K562 (cell line): ENCODE data around the gene PTPRT. TPM values are rescaled to one million over a fixed set of nuclear protein-coding genes. Genes with fewer than 3 reads are reported as not detected.

Source experiments
- ATAC-seq: fragments of 200-7000 bp; cut with Tn5 transposase; 3 replicates; pipeline ENCODE4 v1.9.1; 2020; ENCODE audit warnings: moderate library complexity
- BruUV-seq: library from RNA; stranded (reverse); fragments of 400-500 nt; replicated peaks from 2 replicates; lab custom pipeline; 2021; lab: Mats Ljungman, UMichigan
- CTCF ChIA-PET: fragments of 300-600 bp; formaldehyde crosslinking; extraction: SDS; loops from one replicate; lab custom pipeline; 2021; ENCODE audit warnings: low intra/inter-chr PET ratio; lab: Yijun Ruan, JAX
- POLR2A ChIA-PET: fragments of 300-600, 350-650 bp; sonication (Branson Sonifier 250); formaldehyde crosslinking; extraction: SDS; loops from one replicate; lab custom pipeline; 2021; ENCODE audit warnings: antibody characterized with exemption, inconsistent platforms; lab: Yijun Ruan, JAX
- DNase-seq, 4 experiments: peaks; one replicate each; pipeline versions ENCODE4 v3.0.0 to v3.0.0-alpha.2; 2011 to 2018; ENCODE audit warnings: low spot score in 3 of 4, mixed read lengths in 3 of 4; ENCODE audit errors: extremely low read depth in 1 of 4
- FAIRE-seq: peaks from 2 replicates; lab custom pipeline; 2011; peaks lifted over from hg19 to GRCh38; lab: Jason Lieb, UNC
- H2AFZ ChIP-seq: 2 replicates; pipeline ENCODE4 v1.6.0; 2011; ENCODE audit warnings: low read depth, low read length, control low read depth, inconsistent platforms
- H3K27ac ChIP-seq: fragments of 200-600 bp; 3 replicates; pipeline ENCODE4 v1.8.0; 2011; ENCODE audit warnings: low read depth, mild to moderate bottlenecking, control low read depth, inconsistent platforms, low read length, moderate library complexity, mixed read lengths; ENCODE audit errors: extremely low read depth
- H3K27me3 ChIP-seq, 2 experiments: fragments of 300-600 bp in 1 of 2; 2 replicates in 1 of 2; 3 replicates in 1 of 2; pipeline versions ENCODE4 v1.6.0 to v1.8.0; 2011; ENCODE audit warnings: inconsistent platforms in 2 of 2, low read length in 2 of 2, mild to moderate bottlenecking in 1 of 2, mixed read lengths in 1 of 2, moderate library complexity in 1 of 2; ENCODE audit not compliant: control insufficient read depth in 2 of 2, insufficient read depth in 2 of 2
- H3K36me3 ChIP-seq: fragments of 300-600 bp; 3 replicates; pipeline ENCODE4 v1.8.0; 2011; ENCODE audit warnings: mild to moderate bottlenecking, low read length, inconsistent platforms; ENCODE audit not compliant: control insufficient read depth, insufficient read depth
- H3K4me1 ChIP-seq, 2 experiments: fragments of 200-600 bp in 1 of 2; replicated peaks in 1 of 2; 2 replicates in 1 of 2; 3 replicates in 1 of 2; pipeline versions ENCODE4 v1.5.1 to v1.8.0; 2011; ENCODE audit warnings: inconsistent platforms in 2 of 2, low read length in 2 of 2, mild to moderate bottlenecking in 1 of 2, mixed read lengths in 1 of 2, moderate library complexity in 1 of 2; ENCODE audit not compliant: control insufficient read depth in 2 of 2, insufficient read depth in 2 of 2
- H3K4me2 ChIP-seq: 2 replicates; pipeline ENCODE4 v1.6.1; 2011; ENCODE audit warnings: low read length, control low read depth, inconsistent platforms, mixed read lengths; ENCODE audit not compliant: insufficient read depth
- H3K4me3 ChIP-seq: fragments of 200-600 bp; sonication (generic), shearing (Covaris generic); 2 replicates; pipeline ENCODE4 v1.5.1; 2016; ENCODE audit warnings: control low read depth, inconsistent platforms
- H3K79me2 ChIP-seq: fragments of 200-600 bp; 3 replicates; pipeline ENCODE4 v1.8.0; 2011; ENCODE audit warnings: low read length, inconsistent platforms; ENCODE audit not compliant: control insufficient read depth, insufficient read depth
- H3K9ac ChIP-seq, 2 experiments: 2 replicates each; pipeline versions ENCODE4 v1.6.0 to v1.6.1; 2011; ENCODE audit warnings: low read depth in 2 of 2, low read length in 2 of 2, control low read depth in 1 of 2, inconsistent platforms in 1 of 2, mild to moderate bottlenecking in 1 of 2, mixed read lengths in 1 of 2; ENCODE audit not compliant: insufficient read depth in 1 of 2
- H3K9me1 ChIP-seq: one replicate; pipeline ENCODE4 v1.6.0; 2011; ENCODE audit warnings: inconsistent platforms, mild to moderate bottlenecking, low read length, moderate library complexity; ENCODE audit not compliant: control insufficient read depth, insufficient read depth
- H3K9me3 ChIP-seq: replicated peaks from 2 replicates; pipeline ENCODE4 v1.5.1; 2011; ENCODE audit warnings: low read depth, low read length, inconsistent platforms; ENCODE audit not compliant: control insufficient read depth, insufficient read depth
- H4K20me1 ChIP-seq: replicated peaks from 2 replicates; pipeline ENCODE4 v1.6.1; 2011; ENCODE audit warnings: low read length, inconsistent platforms, mixed read lengths; ENCODE audit not compliant: control insufficient read depth, insufficient read depth
- ARID1B ChIP-seq: fragments of 450-650 bp; IDR thresholded peaks from 2 replicates; pipeline ENCODE4 v1.6.1; 2016; ENCODE audit warnings: antibody characterized with exemption, mild to moderate bottlenecking, inconsistent platforms
- BCLAF1 ChIP-seq, 2 experiments: fragments of 450-650 bp in 1 of 2; IDR thresholded peaks; 2 replicates each; pipeline ENCODE4 v1.6.1; 2011 to 2017; ENCODE audit warnings: low read depth in 2 of 2, antibody characterized with exemption in 1 of 2, borderline replicate concordance in 1 of 2, low read length in 1 of 2, mild to moderate bottlenecking in 1 of 2, mixed read lengths in 1 of 2; ENCODE audit not compliant: control insufficient read depth in 1 of 2
- EP400 ChIP-seq: fragments of 450-650 bp; IDR thresholded peaks from 2 replicates; pipeline ENCODE4 v1.6.1; 2017; ENCODE audit warnings: antibody characterized with exemption, mild to moderate bottlenecking, moderate library complexity
- ETS2 ChIP-seq: IDR thresholded peaks from 2 replicates; pipeline ENCODE4 v1.6.1; 2016; ENCODE audit warnings: borderline replicate concordance, missing genetic modification characterization, mild to moderate bottlenecking, moderate library complexity, missing compliant biosample characterization; ENCODE audit not compliant: poor library complexity, severe bottlenecking
- HNRNPK ChIP-seq: fragments of 200-400 bp; formaldehyde crosslinking; IDR thresholded peaks from one replicate; pipeline ENCODE4 v1.6.1; 2018; ENCODE audit warnings: mild to moderate bottlenecking, low read depth, low read length; ENCODE audit not compliant: poor library complexity, severe bottlenecking
- IRF9 ChIP-seq: fragments of 450-650 bp; IDR thresholded peaks from 2 replicates; pipeline ENCODE4 v1.6.1; 2016; ENCODE audit warnings: missing biosample characterization, missing genetic modification characterization
- RBFOX2 ChIP-seq: fragments of 200-400 bp; formaldehyde crosslinking; IDR thresholded peaks from 2 replicates; pipeline ENCODE4 v1.6.1; 2017; ENCODE audit warnings: low read depth, mild to moderate bottlenecking, low read length, moderate library complexity
- SAFB ChIP-seq: fragments of 200-400 bp; formaldehyde crosslinking; IDR thresholded peaks from 2 replicates; pipeline ENCODE4 v1.6.1; 2017; ENCODE audit warnings: low read depth, low read length, borderline replicate concordance
- SMAD1 ChIP-seq: fragments of 150-350 bp; IDR thresholded peaks from 2 replicates; pipeline ENCODE4 v1.6.1; 2014; ENCODE audit warnings: low read length, low read depth; ENCODE audit not compliant: partially characterized antibody
- TAF15 ChIP-seq: fragments of 200-400 bp; formaldehyde crosslinking; IDR thresholded peaks from 2 replicates; pipeline ENCODE4 v1.6.1; 2017; ENCODE audit warnings: mild to moderate bottlenecking, low read depth, low read length, moderate library complexity
- TCFL5 ChIP-seq: fragments of 250-450 bp; sonication (Bioruptor Pico); conservative IDR thresholded peaks from 2 replicates; pipeline ENCODE4 v1.6.1; 2021; ENCODE audit warnings: mild to moderate bottlenecking, moderate library complexity, matching md5 sums
- ZHX1 ChIP-seq: fragments of 150-350 bp; conservative IDR thresholded peaks from 2 replicates; pipeline ENCODE4 v1.6.1; 2014; ENCODE audit warnings: low read length
- ZKSCAN3 ChIP-seq: fragments of 250-450 bp; sonication (Bioruptor Pico); IDR thresholded peaks from 2 replicates; pipeline ENCODE4 v1.4.0; 2020
- ZNF23 ChIP-seq: fragments of 250-450 bp; sonication (Bioruptor Pico); IDR thresholded peaks from 2 replicates; pipeline ENCODE4 v1.4.0; 2020; ENCODE audit warnings: mild to moderate bottlenecking
- ZNF707 ChIP-seq: fragments of 250-450 bp; sonication (Bioruptor Pico); conservative IDR thresholded peaks from 2 replicates; pipeline ENCODE4 v1.8.0; 2022; ENCODE audit warnings: inconsistent platforms, mild to moderate bottlenecking, moderate library complexity
- WGBS: fragments of 100-300 bp; shearing (Covaris generic); methylation state at CpG from one replicate; pipeline ENCODE4 v1.1.6; 2016; ENCODE audit warnings: low coverage, mixed read lengths; ENCODE audit not compliant: insufficient coverage; ENCODE audit errors: missing lambda C conversion rate; 5-methylcytosine and 5-hydroxymethylcytosine counted together
- in situ Hi-C: fragments of 300-500 bp; cut with MboI; formaldehyde crosslinking; loops from 4 replicates; pipeline ENCODE4 v1.15.0; 2018; ENCODE audit warnings: inconsistent platforms, mixed read lengths
- intact Hi-C: fragments of 100-400 bp; cut with micrococcal nuclease; formaldehyde crosslinking; loops from 2 replicates; pipeline ENCODE4 v1.14.2; 2022
- polyA plus RNA-seq, 8 experiments: library from polyadenylated mRNA; depleted of rRNA in 4 of 8; stranded (reverse) in 5 of 8; unstranded in 3 of 8; fragments of >200 nt; fragmentation: Nextera tagmentation in 2 of 8; fragmentation: Illumina TruSeq in 1 of 8; extraction: Ambion mirVana in 2 of 8; extraction: Trizol in 1 of 8; gene quantifications; 2 replicates each; pipeline versions ENCODE4 v1.2.1 to v1.2.3, GENCODE V29; 2011 to 2014; ENCODE audit warnings: inconsistent platforms in 1 of 8, missing spikeins in 1 of 8
- total RNA-seq, 7 experiments: library from RNA; depleted of rRNA in 6 of 7; stranded (reverse); fragments of >200 nt in 6 of 7; fragmentation: Illumina TruSeq in 2 of 7; extraction: Trizol in 2 of 7; gene quantifications; 2 replicates each; pipeline versions ENCODE4 v1.2.1 to v1.2.3, GENCODE V29; 2011 to 2021; ENCODE audit warnings: low replicate concordance in 1 of 7

The PTPRT gene
- total and polyA plus RNA-seq, 9 of the 15 experiments (the other 6 are each of a cell fraction or from before 2014, with no cell fraction given), result not detected

- TF ChIP-seq TCFL5 (CRISPR knock-in tag), result no peak
- TF ChIP-seq ZNF707 (CRISPR knock-in tag), result no peak
- no peak for TF ChIP-seq BCLAF1 (IDR thresholded peaks at IDR 0.05; ENCODE audit: borderline replicate concordance in 1 of 2, control insufficient read depth in 1 of 2, low read depth in 2 of 2, low read length in 1 of 2)
- no peak for TF ChIP-seq ZKSCAN3 (CRISPR knock-in tag)
- no peak for TF ChIP-seq ARID1B
- no peak for TF ChIP-seq TAF15
Observed at GRCh38 chr20:42093041-42093440, 1096.7 kb downstream of the PTPRT start (continued).

GRCh38 chr20:42085366-42085765 lies 1104.3 kb downstream of the PTPRT start:
- Histone ChIP-seq H4K20me1 (no peaks in the 10 kb centered on the region), H3K27me3 (no peaks in the 10 kb centered on the region), H3K9me1 (peaks cover 4% of the 10 kb centered on the region), H3K4me1 (no peaks in the 10 kb centered on the region), H3K27ac (no peak overlapping the region), H3K79me2 (no peaks in the 10 kb centered on the region), H3K4me2 (no peak overlapping the region), H3K36me3 (no peaks in the 10 kb centered on the region), H3K9ac (no peak overlapping the region), H2AFZ (no peak overlapping the region), H3K4me3 (no peak overlapping the region), H3K9me3 (no peaks in the 10 kb centered on the region)
- in situ Hi-C loops, result no loop called here
- no TSS peak for BruUV-seq
- DNase-seq, result no peak
- WGBS, result 1% methylated on average over 10 of the region's 10 CpGs
- ChIA-PET CTCF (no interaction called here), POLR2A (no interaction called here)
- no peak for FAIRE-seq
- intact Hi-C loops, result no loop called here
- no peak for ATAC-seq
- no peak for TF ChIP-seq IRF9 (tag)
- TF ChIP-seq ZHX1, result no peak
- no peak for TF ChIP-seq RBFOX2
- TF ChIP-seq SAFB, result no peak
- TF ChIP-seq ETS2 (tag), result no peak
- no peak for TF ChIP-seq SMAD1
- no peak for TF ChIP-seq HNRNPK
- TF ChIP-seq ZNF23 (CRISPR knock-in tag), result no peak
- no peak for TF ChIP-seq EP400
